ENCODE results near the gene NCAPG. TPM values are rescaled to one million over a fixed set of nuclear protein-coding genes. Genes with fewer than 3 reads are reported as not detected.

The NCAPG gene
- total RNA-seq, 1 donor from 2014 or later, result 2.2 TPM

- Histone ChIP-seq H3K36me3 (no peaks in the 10 kb centered on the region), H3K27me3 (ENCODE audit: low read depth) (no peaks in the 10 kb centered on the region), H3K4me3 (no peak overlapping the region), H3K4me1 (no peaks in the 10 kb centered on the region), H3K9me3 (peaks cover 15% of the 10 kb centered on the region), H3K27ac (no peak overlapping the region)
- DNase-seq, result no peak
- intact Hi-C loops (cut with DNase I), result no loop called here
- no peak for ATAC-seq
- TF ChIP-seq CTCF (IDR thresholded peaks at IDR 0.05), result no peak
These were observed 55.1 kb downstream of the NCAPG start for GRCh38 chr4:17865866-17866363.

GRCh38 chr4:17866810-17867209 is 56.0 kb downstream of the NCAPG start:
- intact Hi-C loops (cut with DNase I), result no loop called here
- no peak for TF ChIP-seq CTCF (IDR thresholded peaks at IDR 0.05)
- H3K27me3 ChIP-seq (ENCODE audit: low read depth), result no peaks in the 10 kb centered on the region
- no peaks in the 10 kb centered on the region for H3K4me1 ChIP-seq
- ATAC-seq (no peak), DNase-seq (no peak)
- peaks cover 10% of the 10 kb centered on the region for H3K9me3 ChIP-seq
- H3K4me3 ChIP-seq, result no peak overlapping the region
- no peak overlapping the region for H3K27ac ChIP-seq
- no peaks in the 10 kb centered on the region for H3K36me3 ChIP-seq

GRCh38 chr4:17867276-17867675 is 56.5 kb downstream of the NCAPG start:
- intact Hi-C loops (cut with DNase I), result no loop called here
- Histone ChIP-seq H3K36me3 (no peaks in the 10 kb centered on the region), H3K4me1 (no peaks in the 10 kb centered on the region), H3K27me3 (ENCODE audit: low read depth) (no peaks in the 10 kb centered on the region), H3K9me3 (peaks cover 6% of the 10 kb centered on the region), H3K4me3 (no peak overlapping the region), H3K27ac (no peak overlapping the region)
- no peak for ATAC-seq
- no peak for DNase-seq
- no peak for TF ChIP-seq CTCF (IDR thresholded peaks at IDR 0.05)

GRCh38 chr4:17869327-17869726 is 58.5 kb downstream of the NCAPG start:
- H3K36me3 ChIP-seq, result no peaks in the 10 kb centered on the region
- TF ChIP-seq CTCF (IDR thresholded peaks at IDR 0.05), result no peak
- DNase-seq (no peak), ATAC-seq (no peak)
- H3K27ac ChIP-seq, result no peak overlapping the region
- no peak overlapping the region for H3K4me3 ChIP-seq
- no peaks in the 10 kb centered on the region for H3K9me3 ChIP-seq
- no peaks in the 10 kb centered on the region for H3K4me1 ChIP-seq
- H3K27me3 ChIP-seq (ENCODE audit: low read depth), result no peaks in the 10 kb centered on the region
- intact Hi-C loops (cut with DNase I), result no loop called here

GRCh38 chr4:17875402-17876070 is 64.8 kb downstream of the NCAPG start:
- DNase-seq, result no peak
- H3K27me3 ChIP-seq (ENCODE audit: low read depth), result no peaks in the 10 kb centered on the region
- no peak overlapping the region for H3K4me3 ChIP-seq
- intact Hi-C loops (cut with DNase I), result no loop called here
- ATAC-seq, result no peak
- TF ChIP-seq CTCF (IDR thresholded peaks at IDR 0.05), result no peak
- no peaks in the 10 kb centered on the region for H3K36me3 ChIP-seq
- H3K9me3 ChIP-seq, result no peaks in the 10 kb centered on the region
- H3K27ac ChIP-seq, result no peak overlapping the region
- no peaks in the 10 kb centered on the region for H3K4me1 ChIP-seq
